ENCODE data around the gene GPN1. TPM values are rescaled to one million over a fixed set of nuclear protein-coding genes. Genes with fewer than 3 reads are reported as not detected.
"Not testable (repeated sequence)": the region's sequence is repeated elsewhere in the genome, so short reads cannot be mapped to it uniquely, and the experiment has no call there.

Gene GPN1
- total RNA-seq, 2 experiments from 2014 or later: 49.9 to 50.6 TPM

DNA sequence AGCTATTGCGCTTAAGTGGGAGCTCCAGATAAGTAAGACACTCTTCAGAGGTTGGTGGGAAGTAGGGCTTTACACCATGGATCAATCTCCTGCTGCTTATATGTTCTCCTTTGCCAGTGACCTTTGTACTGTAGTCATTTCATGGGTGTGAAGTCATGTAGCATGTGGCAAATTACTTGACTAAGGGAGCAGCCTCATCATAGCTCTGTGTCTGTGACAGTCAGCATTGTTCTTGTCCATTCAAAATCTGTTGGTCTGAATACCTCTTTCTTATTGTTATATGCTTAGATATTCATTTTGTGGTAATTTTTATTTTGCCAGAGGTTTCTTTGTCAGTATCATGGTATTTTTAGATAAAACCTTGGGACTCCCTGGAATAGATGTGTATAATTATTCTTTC, 53.0 kb downstream of the GPN1 start:
- Mint-ChIP-seq H3K4me1 (peaks cover 28% of the 10 kb centered on the region), H3K4me3 (no peak overlapping the region), H3K27me3 (no peaks in the 10 kb centered on the region), H3K9me3 (no peaks in the 10 kb centered on the region), H3K27ac (peak overlapping the region; percentile 83), H3K36me3 (peaks cover 19% of the 10 kb centered on the region)
- no peak for DNase-seq

DNA sequence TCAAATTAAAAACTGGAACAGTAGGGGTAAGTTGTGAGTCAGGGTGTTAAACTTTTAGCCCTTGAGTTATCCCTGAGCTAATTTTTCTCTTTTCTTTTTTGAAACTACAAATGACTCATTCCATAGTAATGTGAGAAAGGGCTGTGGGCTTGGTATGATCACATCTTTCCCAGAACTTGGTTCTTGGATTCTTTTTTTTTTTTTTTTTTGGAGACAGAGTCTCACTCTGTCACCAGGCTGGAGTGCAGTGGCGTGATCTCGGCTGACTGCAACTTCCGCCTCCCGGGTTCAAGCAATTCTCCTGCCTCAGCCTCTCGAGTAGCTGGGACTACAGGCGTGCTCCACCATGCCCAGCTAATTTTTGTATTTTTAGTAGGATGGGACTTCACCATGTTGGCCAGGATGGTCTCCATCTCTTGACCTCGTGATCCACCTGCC, 53.5 kb downstream of the GPN1 start:
- not testable (repeated sequence) for H3K9me3 Mint-ChIP-seq, H3K27me3 Mint-ChIP-seq, DNase-seq, H3K4me3 Mint-ChIP-seq
- H3K36me3 Mint-ChIP-seq: peaks cover 19% of the 10 kb centered on the region
- H3K4me1 Mint-ChIP-seq: peaks cover 28% of the 10 kb centered on the region
- peak overlapping the region; percentile 83 for H3K27ac Mint-ChIP-seq

DNA sequence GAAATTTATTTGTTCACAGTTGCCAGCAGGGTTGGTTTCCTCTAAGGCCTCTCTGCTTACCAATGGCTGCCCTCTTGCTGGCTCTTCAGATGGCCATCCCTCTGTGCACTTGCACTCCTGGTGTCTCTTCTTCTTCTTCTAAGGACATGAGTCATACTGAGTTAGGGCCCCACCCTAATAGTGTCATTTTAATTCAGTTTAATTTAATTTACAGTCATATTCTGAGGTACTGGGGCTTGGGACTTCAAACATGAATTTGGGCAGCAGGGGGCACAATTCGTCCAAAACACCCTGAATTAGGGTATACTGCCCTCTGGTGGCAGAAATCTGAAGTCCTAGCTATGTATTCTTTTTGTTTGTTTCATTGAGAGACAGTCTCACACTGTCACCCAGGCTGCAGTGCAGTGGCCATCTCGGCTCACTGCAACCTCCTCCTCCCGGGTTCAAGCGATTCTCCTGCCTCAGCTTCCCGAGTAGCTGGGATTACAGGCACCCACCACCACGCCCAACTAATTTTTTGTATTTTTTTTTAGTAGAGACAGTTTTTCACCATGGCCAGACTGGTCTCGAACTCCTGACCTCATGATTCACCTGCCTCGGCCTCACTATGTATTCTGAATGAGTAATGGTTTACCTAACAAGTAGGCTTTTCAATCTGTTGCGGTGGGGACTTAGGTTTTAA, 54.7 kb downstream of the GPN1 start:
- no peak overlapping the region for H3K4me3 Mint-ChIP-seq
- H3K27me3 Mint-ChIP-seq: no peaks in the 10 kb centered on the region
- H3K4me1 Mint-ChIP-seq: peaks cover 28% of the 10 kb centered on the region
- H3K9me3 Mint-ChIP-seq: no peaks in the 10 kb centered on the region
- H3K27ac Mint-ChIP-seq: peak overlapping the region; percentile 64
- H3K36me3 Mint-ChIP-seq: peaks cover 15% of the 10 kb centered on the region
- DNase-seq: peak; percentile 77

DNA sequence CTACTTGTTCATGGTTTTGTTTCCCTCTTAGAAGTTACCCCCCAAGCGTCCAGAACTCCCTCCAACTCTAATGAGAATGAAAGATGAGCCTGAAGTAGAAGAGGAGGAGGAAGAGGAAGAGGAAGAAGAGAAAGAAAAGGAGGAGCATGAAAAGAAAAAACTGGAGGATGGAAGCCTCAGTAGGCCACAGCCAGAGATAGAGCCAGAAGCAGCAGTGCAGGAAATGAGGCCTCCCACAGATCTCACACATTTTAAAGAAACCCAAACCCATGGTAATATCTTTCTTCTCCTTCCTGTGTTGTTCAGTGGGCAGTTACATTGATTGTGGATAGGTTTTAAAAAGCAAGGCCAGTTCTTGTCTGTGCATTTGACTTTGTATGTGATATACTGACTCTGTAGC, 56.2 kb downstream of the GPN1 start:
- not testable (repeated sequence) for DNase-seq, H3K27me3 Mint-ChIP-seq, H3K4me3 Mint-ChIP-seq, H3K9me3 Mint-ChIP-seq
- Mint-ChIP-seq H3K4me1 (peaks cover 28% of the 10 kb centered on the region), H3K36me3 (peaks cover 15% of the 10 kb centered on the region), H3K27ac (peak overlapping the region; percentile 4)

DNA sequence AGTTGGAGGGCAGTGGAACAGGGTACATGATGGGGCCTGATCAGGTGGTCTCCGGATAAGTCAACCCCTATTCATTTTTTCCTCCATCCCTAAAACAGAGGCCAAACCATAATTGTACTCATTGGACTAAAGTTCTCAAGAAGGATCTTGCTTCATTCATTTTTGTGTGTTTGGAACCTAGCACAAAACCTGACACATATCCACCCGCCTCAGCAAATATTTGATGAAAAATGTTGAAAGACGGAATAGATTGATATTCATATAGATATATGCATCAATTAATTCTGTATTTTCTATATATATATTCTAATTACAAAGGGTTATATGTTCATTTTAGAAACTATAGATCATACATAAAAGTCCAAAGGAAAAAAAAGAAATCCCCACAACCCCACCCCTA, 56.7 kb downstream of the GPN1 start:
- Mint-ChIP-seq H3K36me3 (peaks cover 15% of the 10 kb centered on the region), H3K27ac (no peak overlapping the region), H3K9me3 (no peaks in the 10 kb centered on the region), H3K27me3 (no peaks in the 10 kb centered on the region), H3K4me1 (peaks cover 28% of the 10 kb centered on the region), H3K4me3 (no peak overlapping the region)
- DNase-seq: no peak

DNA sequence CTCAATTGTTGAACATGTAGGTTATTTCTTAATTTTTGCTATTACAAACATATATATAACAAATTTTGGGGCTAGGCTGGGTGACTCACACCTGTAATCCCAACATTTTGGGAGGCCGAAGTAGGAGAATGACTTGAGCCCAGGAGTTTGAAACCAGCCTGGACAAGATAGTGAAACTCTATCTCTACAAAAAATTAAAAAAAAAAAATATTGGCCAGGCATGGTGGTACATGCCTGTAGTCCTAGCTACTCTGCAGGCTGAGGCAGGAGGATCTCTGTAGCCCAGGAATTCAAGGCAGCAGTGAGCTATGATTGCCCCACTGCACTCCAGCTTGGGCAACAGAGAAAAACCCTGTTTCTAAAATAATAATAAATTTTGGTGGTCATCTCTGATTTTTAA, 58.4 kb downstream of the GPN1 start:
- H3K4me1 Mint-ChIP-seq: peaks cover 20% of the 10 kb centered on the region
- no peak overlapping the region for H3K4me3 Mint-ChIP-seq
- no peak overlapping the region for H3K27ac Mint-ChIP-seq
- no peaks in the 10 kb centered on the region for H3K9me3 Mint-ChIP-seq
- no peak for DNase-seq
- no peaks in the 10 kb centered on the region for H3K27me3 Mint-ChIP-seq
- peaks cover 12% of the 10 kb centered on the region for H3K36me3 Mint-ChIP-seq

DNA sequence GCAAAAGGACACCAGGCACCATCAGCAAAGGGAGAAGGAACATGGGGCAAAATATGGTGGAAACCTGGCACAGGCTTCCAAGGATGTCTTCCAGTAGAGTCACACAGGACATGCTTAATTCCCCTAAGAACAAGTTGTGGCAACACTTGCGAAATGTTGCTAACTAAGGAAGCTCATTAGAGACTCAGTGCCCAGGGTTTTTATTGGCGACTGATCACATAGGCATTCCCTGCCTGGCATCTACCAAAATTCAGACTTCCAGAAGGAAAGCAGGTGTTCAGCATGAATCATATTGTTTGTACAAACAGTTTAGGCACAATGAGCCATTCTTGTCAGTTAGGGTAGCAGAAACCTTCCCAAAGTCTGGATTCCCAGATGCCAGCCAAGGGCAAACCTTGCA, 60.6 kb downstream of the GPN1 start:
- Mint-ChIP-seq H3K9me3 (no peaks in the 10 kb centered on the region), H3K27ac (no peak overlapping the region), H3K4me1 (peaks cover 7% of the 10 kb centered on the region), H3K4me3 (no peak overlapping the region), H3K36me3 (peaks cover 4% of the 10 kb centered on the region), H3K27me3 (no peaks in the 10 kb centered on the region)
- no peak for DNase-seq

DNA sequence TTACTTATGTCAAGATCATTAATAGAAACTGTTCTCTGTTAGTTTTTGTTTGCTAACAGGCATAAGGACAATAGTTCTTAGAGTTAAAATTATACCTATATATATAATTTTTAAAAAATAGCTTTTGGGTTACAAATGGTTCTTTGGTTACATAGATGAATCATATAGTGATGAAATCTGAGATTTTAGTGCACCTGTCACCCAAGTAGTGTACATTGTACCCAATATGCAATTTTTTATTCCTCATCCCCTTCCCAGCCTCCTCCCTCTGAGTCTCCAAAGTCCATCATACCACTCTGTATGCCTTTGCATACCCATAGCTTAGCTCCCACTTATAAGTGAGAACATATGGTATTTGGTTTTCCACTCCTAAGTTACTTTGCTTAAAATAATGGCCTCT, 61.2 kb downstream of the GPN1 start:
- Mint-ChIP-seq H3K27me3 (no peaks in the 10 kb centered on the region), H3K27ac (no peak overlapping the region), H3K4me1 (peaks cover 4% of the 10 kb centered on the region), H3K4me3 (no peak overlapping the region), H3K36me3 (peaks cover 3% of the 10 kb centered on the region), H3K9me3 (no peaks in the 10 kb centered on the region)
- no peak for DNase-seq

DNA sequence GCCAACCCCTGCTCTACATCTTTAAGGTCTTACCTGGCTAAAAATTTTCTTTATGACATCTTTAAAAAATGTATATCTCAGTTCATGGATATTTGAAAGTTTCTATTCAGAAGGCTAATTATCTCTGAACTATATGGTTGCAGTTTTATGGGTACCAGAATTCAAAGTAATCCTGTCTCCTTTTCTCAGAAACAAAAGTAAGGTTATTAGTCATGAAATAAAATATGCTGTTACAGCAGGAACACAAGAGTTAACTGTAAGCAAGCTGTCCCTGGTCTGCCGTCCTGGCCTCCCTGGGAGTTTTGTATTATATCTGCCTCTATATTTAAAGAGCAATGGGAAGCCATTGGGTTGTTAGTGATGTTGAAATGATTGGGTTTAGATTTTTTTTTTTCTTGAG, 68.8 kb downstream of the GPN1 start:
- no peak for DNase-seq
- Mint-ChIP-seq H3K4me3 (no peak overlapping the region), H3K9me3 (no peaks in the 10 kb centered on the region)

More for the DNA sequence above, 68.8 kb downstream of the GPN1 start:
- Mint-ChIP-seq H3K27ac (no peak overlapping the region), H3K27me3 (no peaks in the 10 kb centered on the region), H3K36me3 (peaks cover 8% of the 10 kb centered on the region), H3K4me1 (peaks cover 3% of the 10 kb centered on the region)

Other genes starting within 250 kb of the GPN1 start
- gene ZNF513, start 248.3 kb upstream of the GPN1 start, total RNA-seq: 1 to 10 TPM; 8.3 to 9.9 TPM
- 100 to 1,000 TPM; 172 to 176 TPM for gene PPM1G, start 219.5 kb upstream of the GPN1 start, total RNA-seq
- 10 to 100 TPM; 57.0 to 62.5 TPM for gene NRBP1, start 200.4 kb upstream of the GPN1 start, total RNA-seq
- 1 to 10 TPM; 7.4 to 9.9 TPM for gene KRTCAP3, start 186.7 kb upstream of the GPN1 start, total RNA-seq
- gene IFT172, start 139.3 kb upstream of the GPN1 start, total RNA-seq: 1 to 10 TPM; 7.1 to 8.1 TPM
- gene FNDC4, start 133.8 kb upstream of the GPN1 start, total RNA-seq: not detected
- gene GCKR, start 132.2 kb upstream of the GPN1 start, total RNA-seq: not detected
- gene ZNF512, start 46.0 kb upstream of the GPN1 start, total RNA-seq: 10 to 100 TPM; 21.0 to 25.2 TPM
- gene CCDC121, start within 50 bp of the GPN1 start, total RNA-seq: under 1 TPM; 0.60 to 0.68 TPM
- 10 to 100 TPM; 26.2 to 26.6 TPM for gene SUPT7L, start 34.6 kb downstream of the GPN1 start, total RNA-seq
- gene SLC4A1AP, start 34.8 kb downstream of the GPN1 start, total RNA-seq: 10 to 100 TPM; 25.5 to 26.6 TPM
- 10 to 100 TPM; 68.9 to 82.6 TPM for gene MRPL33, start 142.7 kb downstream of the GPN1 start, total RNA-seq